Progenitor cell of endocrine pancreas (in vitro differentiated cells): ENCODE measurements around the gene ACSF3. TPM values are rescaled to one million over a fixed set of nuclear protein-coding genes. Genes with fewer than 3 reads are reported as not detected.

ENCODE experiments used
- DNase-seq: peaks from one replicate; pipeline ENCODE4 v3.0.0; 2021; ENCODE audit warnings: low spot score; ENCODE audit not compliant: unreplicated experiment
- H3K27ac Mint-ChIP-seq: 2 replicates; pipeline ENCODE4 v1.8.0; 2021; ENCODE audit warnings: mild to moderate bottlenecking, moderate library complexity, mixed read lengths
- H3K27me3 Mint-ChIP-seq: 2 replicates; pipeline ENCODE4 v1.8.0; 2021; ENCODE audit warnings: mixed read lengths
- H3K36me3 Mint-ChIP-seq: 2 replicates; pipeline ENCODE4 v1.8.0; 2022; ENCODE audit warnings: mixed read lengths; ENCODE audit not compliant: insufficient read depth
- H3K4me1 Mint-ChIP-seq: 2 replicates; pipeline ENCODE4 v1.8.0; 2021; ENCODE audit warnings: low read depth, mixed read lengths
- H3K4me3 Mint-ChIP-seq: 2 replicates; pipeline ENCODE4 v1.8.0; 2021; ENCODE audit warnings: low read depth, mild to moderate bottlenecking, moderate library complexity, mixed read lengths
- H3K9me3 Mint-ChIP-seq: 2 replicates; pipeline ENCODE4 v1.8.0; 2021; ENCODE audit warnings: low read depth, mixed read lengths
- total RNA-seq: library from RNA; stranded (reverse); gene quantifications from 2 replicates; pipeline ENCODE4 v1.2.1, GENCODE V29; 2021
- TF ChIP-seq, protein P1 (sequence below): fragments of 200-600 bp; sonication (generic); IDR thresholded peaks from one replicate; pipeline ENCODE4 v1.5.0; 2021; ENCODE audit warnings: antibody characterized with exemption, mild to moderate bottlenecking; ENCODE audit not compliant: unreplicated experiment

ACSF3 gene
- total RNA-seq, 1 donor from 2014 or later, result 31.3 TPM

DNA sequence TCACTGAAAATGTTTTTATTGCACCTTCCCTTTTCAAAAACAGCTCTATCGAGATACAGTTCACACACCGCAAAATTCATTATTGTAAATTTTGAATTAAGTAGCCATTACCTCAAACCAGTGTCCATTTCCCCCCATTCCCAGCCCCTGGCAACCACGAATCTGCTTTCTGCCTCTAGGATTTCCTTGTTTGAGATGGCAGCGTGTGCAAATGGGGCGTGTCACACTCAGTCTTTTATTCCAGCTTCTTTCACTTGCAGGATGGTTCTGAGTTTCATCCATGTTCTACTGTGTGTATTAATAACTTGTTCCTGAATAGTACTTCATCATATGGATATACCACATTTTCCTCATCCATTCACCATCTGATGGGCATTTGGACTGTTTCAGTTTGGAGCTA, 14.8 kb downstream of the ACSF3 start:
- H3K4me3 Mint-ChIP-seq, result no peak overlapping the region
- H3K9me3 Mint-ChIP-seq, result no peaks in the 10 kb centered on the region

DNA sequence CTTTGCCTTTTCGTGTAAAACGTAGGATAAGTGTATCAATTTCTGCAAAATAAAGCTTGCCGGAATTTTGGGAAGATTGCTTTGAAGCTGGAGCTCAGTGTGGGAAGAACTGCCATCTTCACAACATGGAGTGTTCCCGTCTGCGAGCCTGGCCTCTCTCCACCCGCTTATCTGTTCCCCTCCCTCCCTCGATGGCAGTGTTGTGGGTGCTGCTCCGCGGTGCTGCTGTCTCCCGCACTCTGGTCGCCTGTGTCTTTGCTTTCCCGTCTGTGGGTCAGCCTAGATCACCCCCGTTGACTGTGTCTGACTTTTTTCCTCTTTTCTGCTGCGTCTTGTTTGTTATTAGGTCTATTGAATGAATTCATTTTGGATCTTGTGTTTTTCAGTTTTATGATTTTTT, 17.0 kb downstream of the ACSF3 start:
- DNase-seq, result no peak
- no peaks in the 10 kb centered on the region for H3K9me3 Mint-ChIP-seq
- TF ChIP-seq, protein P1, sequence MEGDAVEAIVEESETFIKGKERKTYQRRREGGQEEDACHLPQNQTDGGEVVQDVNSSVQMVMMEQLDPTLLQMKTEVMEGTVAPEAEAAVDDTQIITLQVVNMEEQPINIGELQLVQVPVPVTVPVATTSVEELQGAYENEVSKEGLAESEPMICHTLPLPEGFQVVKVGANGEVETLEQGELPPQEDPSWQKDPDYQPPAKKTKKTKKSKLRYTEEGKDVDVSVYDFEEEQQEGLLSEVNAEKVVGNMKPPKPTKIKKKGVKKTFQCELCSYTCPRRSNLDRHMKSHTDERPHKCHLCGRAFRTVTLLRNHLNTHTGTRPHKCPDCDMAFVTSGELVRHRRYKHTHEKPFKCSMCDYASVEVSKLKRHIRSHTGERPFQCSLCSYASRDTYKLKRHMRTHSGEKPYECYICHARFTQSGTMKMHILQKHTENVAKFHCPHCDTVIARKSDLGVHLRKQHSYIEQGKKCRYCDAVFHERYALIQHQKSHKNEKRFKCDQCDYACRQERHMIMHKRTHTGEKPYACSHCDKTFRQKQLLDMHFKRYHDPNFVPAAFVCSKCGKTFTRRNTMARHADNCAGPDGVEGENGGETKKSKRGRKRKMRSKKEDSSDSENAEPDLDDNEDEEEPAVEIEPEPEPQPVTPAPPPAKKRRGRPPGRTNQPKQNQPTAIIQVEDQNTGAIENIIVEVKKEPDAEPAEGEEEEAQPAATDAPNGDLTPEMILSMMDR, result no peak

More for the DNA sequence above, 14.8 kb downstream of the ACSF3 start:
- no peaks in the 10 kb centered on the region for H3K4me1 Mint-ChIP-seq
- peaks cover 7% of the 10 kb centered on the region for H3K36me3 Mint-ChIP-seq
- H3K27me3 Mint-ChIP-seq, result no peaks in the 10 kb centered on the region
- TF ChIP-seq, protein P1, result no peak
- no peak overlapping the region for H3K27ac Mint-ChIP-seq
- no peak for DNase-seq

DNA sequence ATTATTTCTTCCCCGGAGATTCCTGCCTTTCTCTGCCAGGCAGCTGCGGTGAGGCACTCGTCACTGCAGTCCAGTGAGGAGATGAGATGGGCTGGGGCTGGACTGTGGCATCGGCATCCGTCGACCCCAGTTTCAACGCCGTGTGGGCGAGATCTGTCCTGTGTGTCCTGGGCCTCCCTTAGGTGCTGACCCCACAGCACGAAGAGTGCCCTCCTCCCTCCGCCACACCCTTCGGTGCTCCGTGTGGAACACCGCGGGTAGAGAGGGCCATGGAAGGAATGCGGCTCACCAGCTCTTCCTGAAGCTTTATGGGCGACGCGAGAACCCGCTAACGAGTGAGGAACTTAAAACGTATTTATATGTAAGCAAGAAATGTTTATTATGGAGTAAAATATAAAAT, 17.6 kb downstream of the ACSF3 start:
- Mint-ChIP-seq H3K36me3 (peaks cover 13% of the 10 kb centered on the region), H3K27me3 (no peaks in the 10 kb centered on the region), H3K4me1 (no peaks in the 10 kb centered on the region), H3K27ac (no peak overlapping the region), H3K4me3 (no peak overlapping the region), H3K9me3 (no peaks in the 10 kb centered on the region)
- DNase-seq, result no peak
- TF ChIP-seq, protein P1, result no peak

More for the DNA sequence above, 17.0 kb downstream of the ACSF3 start:
- Mint-ChIP-seq H3K4me1 (no peaks in the 10 kb centered on the region), H3K27me3 (no peaks in the 10 kb centered on the region), H3K4me3 (no peak overlapping the region), H3K36me3 (peaks cover 13% of the 10 kb centered on the region), H3K27ac (no peak overlapping the region)

DNA sequence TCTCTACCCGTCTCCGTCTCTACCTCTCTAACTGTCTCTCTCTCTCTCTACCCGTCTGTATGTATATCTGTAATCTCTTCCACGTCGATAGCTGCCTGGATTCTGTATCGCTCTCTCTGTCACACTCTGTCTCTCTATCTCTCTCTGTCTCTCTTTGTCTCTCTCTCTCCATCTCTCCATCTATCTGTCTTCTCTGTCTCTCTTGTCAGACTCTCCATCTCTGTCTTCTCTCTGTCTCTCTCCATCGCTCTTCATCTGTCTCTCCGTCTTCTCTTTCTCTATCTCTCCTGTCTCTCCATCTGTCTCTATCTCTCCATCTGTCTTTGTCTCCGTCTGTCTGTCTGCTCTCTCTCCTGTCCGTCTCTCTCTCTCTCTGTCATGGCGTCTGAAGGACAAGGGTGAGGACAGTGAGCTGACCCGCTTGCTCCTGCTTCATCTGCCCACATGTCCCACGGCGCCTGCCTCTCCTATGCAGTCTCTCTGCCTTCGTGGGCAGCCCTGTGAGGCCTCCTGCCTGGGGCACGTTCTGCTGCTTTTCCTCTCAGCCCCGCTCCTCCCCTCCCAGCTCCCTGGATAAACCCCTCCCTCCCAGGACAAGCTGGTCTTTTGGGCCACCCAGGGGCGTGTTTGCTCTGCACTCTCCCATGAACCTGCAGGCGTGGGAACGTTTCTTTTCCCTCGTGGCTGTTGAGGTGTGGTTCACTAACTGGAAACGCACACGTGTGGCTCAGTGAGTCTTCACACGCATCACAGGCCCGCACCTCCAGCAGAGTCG, 18.9 kb downstream of the ACSF3 start:
- no peaks in the 10 kb centered on the region for H3K4me1 Mint-ChIP-seq
- DNase-seq, result no peak
- TF ChIP-seq, protein P1, result no peak
- H3K27ac Mint-ChIP-seq, result no peak overlapping the region
- no peaks in the 10 kb centered on the region for H3K27me3 Mint-ChIP-seq
- no peaks in the 10 kb centered on the region for H3K9me3 Mint-ChIP-seq
- peaks cover 14% of the 10 kb centered on the region for H3K36me3 Mint-ChIP-seq
- H3K4me3 Mint-ChIP-seq, result no peak overlapping the region

DNA sequence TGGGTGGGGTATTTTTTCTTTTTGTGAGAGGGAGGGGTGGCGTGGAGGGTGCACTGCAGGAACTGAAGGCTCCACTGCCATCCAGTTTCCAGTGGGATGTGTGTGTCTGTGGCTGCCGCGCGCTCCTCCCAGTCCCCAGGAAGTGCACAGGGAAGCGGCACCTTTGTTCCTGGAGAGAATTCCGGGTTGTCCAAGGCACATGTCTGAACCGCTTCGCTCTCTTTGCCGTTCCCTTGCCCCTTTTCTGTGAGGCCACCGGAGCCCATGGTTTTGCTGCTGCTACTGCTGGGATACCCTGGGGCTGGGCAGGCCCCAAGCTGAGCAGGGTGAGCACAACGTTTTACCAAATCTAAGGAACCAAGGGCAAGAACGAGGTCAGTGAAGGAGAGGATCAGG, 19.5 kb downstream of the ACSF3 start:
- Mint-ChIP-seq H3K27me3 (no peaks in the 10 kb centered on the region), H3K4me3 (no peak overlapping the region), H3K9me3 (no peaks in the 10 kb centered on the region), H3K36me3 (peaks cover 14% of the 10 kb centered on the region), H3K27ac (no peak overlapping the region), H3K4me1 (no peaks in the 10 kb centered on the region)
- DNase-seq, result no peak
- TF ChIP-seq, protein P1, result no peak
